ENCODE data around the gene CMTM1.
A peak's percentile ranks its signal among the peaks of the same experiment; 100 is the strongest.
"Not testable (repeated sequence)": the region's sequence is repeated elsewhere in the genome, so short reads cannot be mapped to it uniquely, and the experiment has no call there.

The CMTM1 gene

DNA sequence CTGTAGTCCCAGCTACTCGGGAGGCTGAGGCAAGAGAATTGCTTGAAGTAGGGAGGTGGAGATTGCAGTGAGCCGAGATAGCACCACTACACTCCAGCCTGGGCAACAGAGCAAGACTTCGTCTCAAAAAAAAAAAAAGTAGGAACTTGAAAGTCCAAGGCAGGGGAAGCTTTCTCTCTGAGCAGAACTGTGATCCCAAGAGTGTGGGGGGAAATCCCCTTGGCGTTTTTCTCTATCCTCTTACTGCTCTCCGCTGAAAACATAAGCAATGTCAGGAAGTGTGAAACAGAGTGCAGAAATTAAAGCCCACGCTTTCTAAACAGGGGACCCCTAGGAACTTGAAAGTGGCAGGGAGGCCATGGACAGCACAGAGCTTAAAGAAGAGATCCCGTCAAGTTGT lies 28.5 kb downstream of the CMTM1 start:
- DNase-seq = no peak

DNA sequence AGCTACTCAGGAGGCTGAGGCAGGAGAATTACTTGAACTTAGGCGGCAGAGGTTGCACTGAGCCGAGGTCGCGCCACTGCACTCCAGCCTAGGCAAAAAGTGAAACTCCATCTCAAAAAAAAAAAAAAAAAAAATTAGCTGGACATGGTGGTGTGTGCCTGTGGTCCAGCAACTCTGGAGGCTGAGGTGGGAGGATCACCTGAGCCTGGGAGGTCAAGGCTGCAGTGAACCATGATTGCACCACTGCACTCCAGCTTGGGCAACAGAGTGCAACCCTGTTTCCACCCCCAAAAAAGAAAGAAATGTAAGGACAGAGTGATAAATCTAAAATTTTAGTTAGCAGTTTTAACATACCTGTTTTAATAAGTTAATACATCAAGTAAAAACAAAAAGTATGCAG lies 30.3 kb downstream of the CMTM1 start:
- not testable (repeated sequence) for DNase-seq

DNA sequence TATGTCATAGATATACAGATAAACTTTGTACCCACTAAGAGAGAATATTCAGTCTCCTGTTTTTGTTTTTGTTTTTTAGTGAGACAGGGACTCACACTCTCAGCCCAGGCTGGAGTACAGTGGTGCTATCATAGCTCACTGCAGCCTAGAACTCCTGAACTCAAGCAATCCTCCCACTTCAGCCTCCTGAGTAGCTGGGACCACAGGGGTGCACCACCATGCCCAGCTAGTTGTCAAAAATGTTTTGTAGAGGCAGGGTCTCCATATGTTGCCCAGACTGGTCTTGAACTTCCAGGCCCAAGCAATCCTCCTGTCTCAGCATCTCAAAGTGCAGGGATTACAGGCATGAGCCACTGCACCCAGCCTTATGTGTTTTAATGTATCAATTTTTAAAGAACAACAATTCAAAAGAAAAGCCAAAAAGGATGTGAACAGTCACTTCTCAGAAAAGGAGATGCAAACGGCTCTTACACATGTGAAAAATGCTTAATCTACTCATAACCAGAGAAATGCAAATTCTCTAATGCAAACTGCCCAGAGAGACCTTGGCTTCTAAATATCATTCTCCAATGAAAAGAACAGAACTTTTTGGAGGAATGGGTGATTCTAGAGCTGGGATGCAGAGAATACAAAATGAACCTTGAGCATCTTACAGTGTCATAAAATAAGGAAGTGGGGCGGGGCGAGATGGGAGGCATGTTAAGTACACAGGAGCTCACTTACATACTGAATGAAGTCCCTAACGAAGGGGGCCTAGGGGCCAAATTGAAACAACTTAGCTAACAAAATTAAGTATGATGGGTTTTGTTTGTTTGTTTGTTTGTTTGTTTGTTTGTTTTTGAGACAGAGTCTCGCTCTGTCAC lies 31.0 kb downstream of the CMTM1 start:
- no peak for DNase-seq

DNA sequence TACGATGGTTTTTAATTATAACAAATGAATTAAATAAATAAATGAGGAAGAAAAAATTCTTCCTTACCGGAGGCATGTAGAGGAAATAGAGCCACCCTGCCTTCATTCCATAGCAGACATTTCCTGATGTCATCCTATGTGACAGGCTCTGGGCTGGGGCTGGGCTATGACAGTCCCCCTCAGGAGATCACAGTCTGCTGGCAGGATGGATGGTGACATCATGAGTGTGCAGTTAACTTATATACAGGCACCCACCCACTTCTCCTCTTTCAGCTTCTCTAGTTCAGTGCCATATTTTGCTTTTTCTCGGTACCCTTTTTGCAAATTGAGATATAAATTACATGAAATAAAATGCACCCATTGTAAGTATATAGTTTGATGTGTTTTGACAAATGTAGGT lies 31.9 kb downstream of the CMTM1 start:
- no peak for DNase-seq

DNA sequence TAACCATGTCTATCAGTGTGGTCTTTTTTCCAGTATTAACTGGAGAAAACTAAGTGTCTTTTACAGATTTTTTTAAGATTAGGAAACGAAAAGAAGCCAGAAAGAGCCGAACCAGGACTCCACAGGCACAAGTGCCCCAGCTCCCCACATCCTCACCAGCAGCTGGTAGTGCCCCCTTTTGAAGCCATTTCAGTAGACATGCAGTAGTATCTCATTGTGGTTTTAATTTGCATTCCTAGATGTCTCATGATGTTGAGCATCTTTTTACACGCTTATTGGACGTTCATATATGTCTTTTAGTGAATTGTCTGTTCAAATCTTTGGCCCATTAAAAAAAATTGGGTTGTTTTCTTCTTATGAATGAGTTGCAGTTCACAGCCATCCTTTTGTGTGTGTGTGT lies 33.5 kb downstream of the CMTM1 start:
- no peak for DNase-seq

DNA sequence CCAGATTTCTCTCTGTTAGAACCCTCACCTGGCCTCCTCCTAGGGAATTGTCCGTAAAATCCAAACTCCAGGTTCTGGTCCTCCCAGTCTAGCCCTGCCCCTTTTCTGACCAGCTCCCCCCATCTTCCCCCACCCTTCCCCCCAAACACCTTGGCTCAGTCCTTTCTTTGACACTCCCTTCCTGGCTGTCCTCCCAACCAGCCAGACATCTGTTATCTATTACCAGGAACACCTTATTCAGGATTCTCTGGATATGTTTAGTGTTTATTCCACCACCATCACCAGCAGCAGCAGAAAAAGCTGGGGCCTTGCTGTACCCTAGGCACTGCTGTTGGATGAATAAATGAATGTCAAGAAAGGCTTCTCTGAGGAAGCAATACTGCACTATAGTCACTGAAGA lies 34.2 kb downstream of the CMTM1 start:
- DNase-seq = no peak

DNA sequence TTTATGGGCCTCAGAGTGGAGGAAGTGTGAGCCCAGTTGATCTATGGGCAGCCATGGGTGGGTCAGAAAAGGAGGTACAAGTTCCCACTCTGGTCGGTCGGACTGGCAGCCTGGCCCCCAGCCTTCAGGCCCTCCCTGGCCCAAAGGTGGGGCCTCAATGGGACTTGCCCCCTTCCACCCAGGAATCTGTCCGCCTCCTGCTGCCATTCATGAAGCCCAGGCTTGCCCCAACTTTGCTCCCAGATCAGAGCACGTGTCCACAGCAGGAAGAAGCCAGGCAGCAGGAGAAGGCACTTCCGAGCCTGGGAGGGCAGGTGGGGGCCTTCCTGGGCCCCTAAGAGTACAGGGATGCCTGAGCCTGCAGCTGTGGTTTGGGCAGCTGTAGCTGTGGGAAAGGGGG lies 35.2 kb downstream of the CMTM1 start:
- DNase-seq = no peak

DNA sequence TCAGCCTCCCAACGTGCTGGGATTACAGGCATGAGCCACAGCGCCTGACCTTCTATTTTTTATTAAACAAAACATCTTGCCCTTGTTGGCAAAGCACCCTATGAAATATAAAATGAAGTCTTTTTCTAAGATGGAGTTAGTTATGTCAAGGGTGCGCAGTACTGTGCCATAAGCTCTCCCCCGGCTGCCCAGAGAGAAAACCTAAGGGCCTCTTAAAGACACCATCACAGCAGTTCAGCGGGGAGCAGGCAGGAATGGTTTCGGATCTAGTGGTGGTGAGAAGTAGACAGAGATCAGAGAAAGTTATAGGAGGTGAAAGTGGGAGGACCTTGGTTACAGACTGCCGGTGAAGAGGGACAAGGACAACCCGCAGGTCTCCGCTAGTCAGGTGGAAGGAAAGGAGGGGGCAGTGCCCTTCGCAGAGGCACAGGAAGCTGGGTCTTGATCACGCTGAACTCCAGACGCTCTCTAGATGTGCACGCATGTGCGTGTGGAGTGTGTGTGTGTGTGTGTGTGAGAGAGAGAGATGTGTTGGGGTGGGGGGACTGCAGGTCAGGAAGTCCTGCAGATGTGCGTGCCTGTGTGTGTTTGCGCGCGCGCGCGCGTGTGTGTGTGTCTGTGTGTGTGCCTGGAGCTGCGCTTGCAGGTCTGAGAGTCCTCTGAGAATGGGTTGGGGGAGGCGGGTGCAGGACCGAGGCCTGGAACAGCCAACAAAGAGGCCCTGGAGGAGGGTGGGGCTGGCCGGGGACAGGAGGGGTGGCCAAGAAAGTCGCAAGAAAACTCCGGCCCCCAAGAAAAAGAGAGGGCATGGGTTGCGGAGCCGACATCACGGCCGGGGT lies 37.5 kb downstream of the CMTM1 start:
- peak; percentile 52 to 71 for DNase-seq

DNA sequence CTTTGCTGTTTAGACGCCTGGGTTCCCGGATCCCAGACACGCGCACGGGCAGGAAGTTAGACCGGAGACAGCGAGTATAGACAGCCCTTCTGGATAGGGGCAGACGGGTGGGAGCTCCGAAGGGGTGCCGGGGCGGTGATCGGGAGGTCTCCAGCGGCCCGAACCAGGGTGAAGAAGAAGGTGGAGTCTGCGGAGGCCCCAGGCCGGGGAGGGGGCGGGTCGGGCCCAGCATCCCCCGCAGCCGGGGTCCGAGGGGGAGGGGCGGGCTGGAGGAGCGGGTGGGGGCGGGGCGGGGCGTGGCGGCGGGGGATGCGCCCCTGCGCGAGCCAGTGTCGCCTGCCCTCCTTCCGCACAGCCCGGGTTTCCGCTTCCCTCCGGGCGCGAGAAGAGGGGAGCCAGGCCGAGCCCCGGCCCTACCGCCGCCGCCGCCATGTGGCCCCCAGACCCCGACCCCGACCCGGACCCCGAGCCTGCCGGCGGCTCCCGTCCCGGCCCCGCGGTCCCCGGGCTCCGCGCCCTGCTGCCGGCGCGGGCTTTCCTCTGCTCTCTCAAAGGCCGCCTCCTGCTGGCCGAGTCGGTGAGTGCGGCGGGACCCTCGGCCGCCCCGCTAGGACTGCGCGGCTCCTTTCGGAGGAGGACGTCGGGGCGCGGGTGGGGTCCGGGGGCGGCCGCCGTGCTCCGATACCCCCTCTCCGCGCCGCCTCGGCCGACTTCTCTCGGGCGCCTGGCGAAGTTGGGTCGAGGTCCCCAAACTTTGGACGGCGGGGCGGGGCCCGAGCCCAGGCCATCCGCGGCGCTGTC lies 38.3 kb downstream of the CMTM1 start, which contains the start of gene CMTM3:
CMTM3 (plus strand) TSS at position 329 of the 801 bp plus-strand sequence; CDS start at position 431, 102 bp downstream.
- peak; percentile 71 to 77 for DNase-seq

DNA sequence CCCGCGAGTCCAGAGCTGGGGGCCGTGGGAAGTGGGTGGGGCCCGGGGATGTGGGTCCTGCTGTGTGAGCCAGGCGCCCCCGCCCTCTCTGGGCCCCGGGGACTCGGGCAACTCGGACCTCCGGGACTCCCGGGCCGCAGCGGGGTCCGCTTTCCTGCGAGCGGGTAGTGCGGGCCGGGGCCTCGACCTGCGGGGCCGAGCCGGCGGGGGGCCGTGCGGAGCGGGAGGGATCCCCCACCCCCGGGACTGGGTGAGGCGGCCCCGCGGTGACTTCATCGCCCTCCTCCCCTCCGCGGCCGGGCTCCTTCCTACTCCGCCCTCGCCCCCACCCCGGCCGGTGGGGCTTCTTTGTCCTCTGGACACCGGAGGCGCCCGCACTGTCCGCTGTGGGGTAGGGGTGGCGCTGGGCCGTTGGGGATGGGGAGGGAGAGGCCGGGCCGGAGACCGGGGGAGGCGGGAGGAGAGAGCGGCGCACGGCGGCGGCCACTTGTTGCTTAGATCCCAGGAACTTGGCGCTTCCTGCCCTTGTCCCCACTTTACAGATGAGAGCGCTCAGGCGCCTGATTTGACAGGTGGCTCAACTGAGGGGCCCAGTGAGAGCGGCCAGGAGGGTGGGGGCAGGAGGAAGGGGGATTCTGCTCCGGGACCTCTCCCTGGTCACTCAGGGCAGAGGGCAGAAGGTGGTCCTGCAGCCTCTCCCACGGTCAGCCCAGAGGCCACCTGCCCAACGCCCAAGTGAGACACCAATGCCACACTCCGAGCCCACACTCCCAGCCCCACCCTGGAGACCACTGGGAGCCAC lies 39.1 kb downstream of the CMTM1 start:
- peak; percentile 41 to 44 for DNase-seq

DNA sequence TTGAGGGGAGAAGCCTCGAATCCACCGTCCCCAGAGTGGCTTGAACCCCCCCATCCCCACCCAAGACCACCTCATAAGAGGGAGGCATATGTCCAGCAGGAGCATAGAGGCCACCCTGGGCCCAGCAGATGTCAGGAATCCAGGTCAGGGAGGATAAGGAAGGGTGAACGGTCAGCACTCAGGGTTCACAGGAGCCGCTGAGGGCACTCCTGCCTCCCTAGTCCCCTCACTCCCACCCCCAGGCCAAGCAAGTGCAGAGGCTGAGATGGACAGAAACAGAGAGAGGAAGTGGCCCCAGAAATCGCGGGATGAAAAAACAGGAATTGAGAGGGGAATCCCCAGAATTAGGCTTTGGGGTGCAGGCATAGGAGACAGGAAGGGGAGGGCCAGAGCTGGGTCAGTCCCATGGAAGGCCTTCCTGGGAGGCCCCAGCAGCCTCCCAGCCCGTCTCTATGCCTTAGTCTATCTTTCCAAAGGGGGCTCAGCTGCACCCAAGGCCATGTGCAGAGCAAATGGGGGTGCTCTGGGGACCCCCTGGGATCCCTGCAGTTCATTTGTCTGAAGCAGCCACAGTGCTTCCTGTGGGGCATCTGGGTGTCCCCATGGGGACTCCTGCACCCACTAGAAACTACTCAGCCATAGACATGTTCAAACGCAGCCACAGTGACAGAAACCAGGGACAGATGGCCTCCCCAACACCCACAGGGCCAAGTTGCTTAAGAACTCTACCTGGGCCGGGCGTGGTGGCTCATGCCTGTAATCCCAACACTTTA lies 39.9 kb downstream of the CMTM1 start:
- DNase-seq = no peak

DNA sequence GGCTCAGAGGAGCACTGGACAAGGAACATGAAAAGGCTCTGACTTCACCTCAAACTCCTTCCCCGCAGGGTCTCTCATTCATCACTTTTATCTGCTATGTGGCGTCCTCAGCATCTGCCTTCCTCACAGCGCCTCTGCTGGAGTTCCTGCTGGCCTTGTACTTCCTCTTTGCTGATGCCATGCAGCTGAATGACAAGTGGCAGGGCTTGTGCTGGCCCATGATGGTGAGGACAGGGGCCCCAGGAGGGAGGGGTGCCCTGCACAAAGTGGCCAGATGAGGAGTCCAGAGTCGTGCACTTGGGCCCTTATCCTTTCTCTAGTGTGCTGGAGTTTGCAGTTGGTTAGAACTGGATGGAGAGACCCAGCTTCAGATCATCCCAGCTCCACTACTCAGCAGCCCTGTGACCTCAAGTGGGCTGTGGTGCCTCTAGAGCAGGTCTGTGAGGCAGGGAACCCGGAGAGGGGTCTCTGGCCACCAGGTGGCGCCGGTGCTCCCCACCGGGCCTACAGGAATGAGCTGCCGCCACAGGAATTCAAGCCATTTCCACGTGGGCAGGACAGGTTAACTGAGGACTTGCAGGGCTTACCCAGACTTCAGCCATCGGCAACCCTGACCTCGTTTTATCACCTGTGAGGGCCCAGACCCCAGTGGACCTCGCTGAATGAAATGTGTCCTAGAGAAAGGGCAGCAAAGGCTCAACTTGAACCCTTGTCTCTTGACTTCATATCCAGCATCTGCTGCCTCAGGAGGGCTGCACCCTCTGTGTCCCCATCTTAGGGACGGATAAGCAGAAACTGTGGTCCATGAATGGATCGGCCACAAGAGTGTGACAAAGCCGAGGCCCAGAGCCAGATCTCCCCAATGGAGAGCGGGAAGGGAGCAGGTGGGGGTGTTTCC lies 42.3 kb downstream of the CMTM1 start:
- DNase-seq = peak; percentile 78 to 87

DNA sequence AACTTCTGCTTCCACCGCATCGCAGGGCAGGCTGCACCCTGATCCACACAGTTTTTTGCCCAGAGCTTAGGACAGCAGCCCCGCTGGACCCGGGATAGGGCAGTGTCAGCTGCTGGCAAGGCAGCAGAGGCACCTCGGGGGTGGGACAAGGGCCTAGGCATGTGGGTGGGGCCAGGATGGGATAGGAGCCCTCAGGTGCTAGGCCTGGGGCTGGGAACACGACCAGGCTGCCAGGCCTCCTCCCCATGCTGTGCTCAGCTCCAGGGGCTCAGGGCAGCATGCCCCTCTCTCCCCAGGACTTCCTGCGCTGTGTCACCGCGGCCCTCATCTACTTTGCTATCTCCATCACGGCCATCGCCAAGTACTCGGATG lies 42.9 kb downstream of the CMTM1 start:
- DNase-seq = no peak

DNA sequence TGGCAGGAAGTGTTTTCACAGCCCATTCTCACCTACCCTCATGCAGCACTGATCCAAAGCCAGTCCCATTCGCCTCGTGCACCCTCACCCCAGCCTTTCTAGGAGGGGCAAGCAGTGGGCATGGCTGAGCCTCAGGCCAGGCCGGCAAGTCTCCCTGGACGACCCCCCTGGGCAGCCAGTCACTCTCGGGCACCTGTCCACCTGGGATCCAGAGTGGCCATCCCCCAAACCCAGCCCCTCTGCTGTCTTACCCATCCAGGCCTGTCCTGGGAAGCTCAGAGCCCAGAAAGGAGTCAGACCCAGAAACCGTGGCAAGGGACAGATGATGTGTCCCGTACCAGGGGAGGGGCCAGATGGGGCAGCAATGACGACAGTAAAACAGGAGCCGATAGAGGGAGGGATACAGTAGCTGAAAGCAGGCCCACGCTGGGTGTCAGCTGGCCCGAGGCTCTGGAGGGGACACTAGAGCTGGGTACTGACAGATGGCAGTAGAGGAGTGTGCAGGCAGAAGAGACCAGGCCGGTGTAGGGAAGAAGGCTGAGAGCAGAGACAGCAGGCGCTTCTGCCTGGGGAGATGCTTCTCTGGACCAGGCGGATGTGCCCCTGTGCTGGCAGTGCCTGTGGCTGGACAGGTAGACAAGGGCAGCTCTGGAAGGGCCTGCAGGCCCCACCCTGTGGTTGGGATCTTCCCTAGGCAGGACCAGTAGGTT lies 44.0 kb downstream of the CMTM1 start:
- no peak for DNase-seq

DNA sequence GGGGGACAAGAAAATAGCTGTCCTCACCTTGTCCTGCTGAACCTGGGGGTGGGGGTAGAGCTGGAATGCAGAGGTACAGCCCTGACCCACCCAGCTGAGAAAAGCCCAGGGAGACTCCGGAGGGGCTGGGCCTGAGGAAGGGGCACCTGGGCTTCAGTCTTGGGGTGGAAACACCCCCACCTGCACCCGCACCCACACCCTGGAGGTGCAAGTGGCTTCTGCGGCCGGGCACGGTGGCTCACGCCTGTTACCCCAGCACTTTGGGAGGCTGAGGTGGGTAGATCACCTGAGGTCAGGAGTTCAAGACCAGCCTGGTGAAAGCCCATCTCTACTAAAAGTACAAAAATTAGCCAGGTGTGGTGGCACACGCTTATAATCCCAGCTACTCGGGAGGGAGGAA lies 45.7 kb downstream of the CMTM1 start:
- not testable (repeated sequence) for DNase-seq

DNA sequence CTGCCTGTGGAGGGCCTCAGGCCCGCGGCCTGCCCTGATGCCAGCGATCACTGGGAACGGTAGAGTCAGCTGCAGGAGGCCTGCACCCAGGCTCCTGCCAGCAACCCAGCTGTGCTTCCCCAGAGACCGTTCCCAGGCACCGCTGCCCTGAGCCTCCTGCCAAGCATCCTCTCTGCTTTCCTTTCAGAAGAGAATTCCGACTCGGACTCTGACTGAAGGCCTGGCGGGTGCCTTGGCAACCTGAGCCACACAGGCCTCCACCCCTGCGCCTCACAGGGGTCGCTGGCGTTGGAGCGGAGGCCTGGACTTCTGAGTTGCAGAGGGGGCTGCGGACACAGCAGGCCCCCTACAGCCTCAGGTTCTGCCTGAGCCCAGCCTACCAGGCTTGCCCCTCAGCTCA lies 46.2 kb downstream of the CMTM1 start:
- DNase-seq = no peak

DNA sequence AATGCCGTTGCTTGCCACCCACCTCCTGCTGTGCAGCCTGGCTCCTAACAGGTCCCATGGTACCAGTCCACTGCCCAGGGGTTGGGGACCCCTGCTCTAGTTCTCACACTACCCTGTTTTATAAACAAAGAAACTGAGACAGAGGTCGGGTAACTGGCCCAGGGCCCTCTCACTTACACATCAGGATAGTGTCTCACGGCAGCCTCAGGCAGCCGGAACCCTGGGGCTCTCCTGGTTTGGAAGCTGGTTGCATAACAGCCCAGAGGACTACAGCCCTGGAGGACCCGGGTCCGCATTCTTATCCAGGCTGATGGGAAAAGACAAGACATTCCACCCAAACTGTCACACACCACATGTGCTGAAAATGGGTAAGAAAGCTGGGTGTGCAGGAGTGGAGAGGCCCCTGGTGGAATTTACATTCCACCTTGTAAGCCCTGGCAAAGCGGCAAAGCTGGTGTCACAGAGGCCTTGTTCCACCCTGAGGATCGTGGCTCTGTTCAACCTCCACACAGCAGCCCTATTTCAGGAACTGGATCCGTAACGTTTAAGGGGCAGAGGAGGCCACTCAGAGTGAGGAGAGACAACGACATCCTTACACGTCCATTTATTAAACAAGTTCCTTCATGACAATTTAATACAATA lies 48.0 kb downstream of the CMTM1 start:
- no peak for DNase-seq

DNA sequence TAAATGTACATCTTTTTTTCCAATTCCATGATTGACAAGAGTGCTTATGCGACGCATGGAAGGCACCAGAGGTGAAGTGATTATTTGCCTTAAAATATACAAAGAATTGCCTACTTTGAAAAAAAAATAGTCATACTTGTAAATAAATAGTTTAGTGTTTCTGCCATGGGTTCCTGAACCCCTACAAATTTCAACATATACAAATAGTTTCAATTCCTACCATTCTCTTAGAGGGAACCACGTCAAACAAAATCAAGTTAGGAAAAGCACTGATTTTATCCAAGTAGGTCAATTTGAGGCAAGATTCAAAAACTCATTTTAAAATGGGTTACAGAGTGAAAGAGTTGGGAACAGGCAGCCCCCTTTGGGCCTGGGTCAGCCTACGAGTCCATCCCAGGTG lies 49.9 kb downstream of the CMTM1 start:
- no peak for DNase-seq

DNA sequence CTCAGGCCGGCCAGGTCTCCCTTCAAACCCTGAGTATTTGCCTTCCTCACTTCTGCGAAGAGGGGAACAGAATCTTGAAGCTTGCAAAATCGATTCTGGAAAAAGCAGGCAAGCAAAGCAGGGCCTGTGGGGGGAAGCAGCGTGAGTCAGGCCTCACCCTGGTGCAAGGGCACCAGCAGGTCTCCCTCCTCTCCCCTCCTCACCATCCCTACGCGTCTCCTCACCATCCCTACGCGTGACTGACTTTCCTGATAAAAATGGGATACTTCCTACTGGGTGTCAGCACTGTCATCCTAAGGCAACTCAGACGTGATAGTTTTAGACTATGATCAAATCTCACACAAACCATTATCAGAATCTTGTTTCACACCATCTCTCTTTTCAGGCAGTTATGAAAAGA lies 50.4 kb downstream of the CMTM1 start:
- DNase-seq = no peak

Data from stimulated activated CD4-positive, alpha-beta T cell treated with anti-CD3 and anti-CD28 coated beads, Interleukin-4, amount 100 ng/mL, for 4 hours (primary cell).